Non-pigmented ciliary epithelial cell (primary cell): Measurements from ENCODE around the gene FES.
"Not testable (repeated sequence)": the region's sequence is repeated elsewhere in the genome, so short reads cannot be mapped to it uniquely, and the experiment has no call there.

Experiments
- DNase-seq: peaks from one replicate; pipeline ENCODE4 v3.0.0-alpha.2; 2010; ENCODE audit warnings: low read depth

FES gene

GRCh38 chr15:90860942-90861675 lies 23.2 kb upstream of the FES start:
- no peak for DNase-seq

DNA sequence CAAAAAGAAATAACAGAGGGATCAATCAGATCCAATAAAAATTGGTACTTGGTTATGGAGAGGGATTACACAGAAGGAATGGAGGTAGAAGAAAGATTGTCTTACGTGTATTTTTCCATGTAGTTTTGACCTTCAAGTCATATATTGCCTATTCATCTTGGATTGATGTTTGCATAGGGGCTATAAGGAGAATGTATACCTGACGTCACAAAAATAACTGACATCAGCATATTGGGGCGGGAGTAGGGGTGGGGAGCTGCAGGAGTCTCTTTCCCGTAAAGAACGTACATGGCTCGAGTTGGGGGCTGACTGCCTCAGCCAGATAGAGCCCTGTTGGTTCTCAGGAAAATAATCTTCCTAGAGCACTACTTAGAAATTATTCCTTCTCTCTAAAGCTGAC lies 21.8 kb upstream of the FES start:
- DNase-seq, result no peak

- DNase-seq, result no peak
These were observed 21.1 kb upstream of the FES start for GRCh38 chr15:90862964-90863778.

DNA sequence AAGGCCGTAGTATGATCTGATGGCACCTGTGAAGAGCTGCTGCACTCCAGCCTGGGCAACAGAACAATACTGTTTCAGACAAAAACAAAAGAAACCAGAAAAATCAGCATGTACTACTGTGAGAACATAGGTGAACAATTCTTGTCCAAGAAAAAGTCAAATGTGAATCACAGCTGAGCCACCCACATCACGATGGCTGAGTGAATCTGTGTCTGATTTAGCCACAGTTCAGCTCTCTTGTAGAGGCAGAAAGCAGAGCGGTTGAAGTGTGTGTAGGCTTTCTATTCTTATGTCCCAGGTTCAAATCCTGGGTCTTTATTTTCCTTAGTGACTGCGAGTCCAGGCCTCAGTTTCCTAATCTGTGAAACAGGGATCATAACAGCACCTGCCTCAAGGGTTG lies 20.3 kb upstream of the FES start:
- DNase-seq, result no peak

DNA sequence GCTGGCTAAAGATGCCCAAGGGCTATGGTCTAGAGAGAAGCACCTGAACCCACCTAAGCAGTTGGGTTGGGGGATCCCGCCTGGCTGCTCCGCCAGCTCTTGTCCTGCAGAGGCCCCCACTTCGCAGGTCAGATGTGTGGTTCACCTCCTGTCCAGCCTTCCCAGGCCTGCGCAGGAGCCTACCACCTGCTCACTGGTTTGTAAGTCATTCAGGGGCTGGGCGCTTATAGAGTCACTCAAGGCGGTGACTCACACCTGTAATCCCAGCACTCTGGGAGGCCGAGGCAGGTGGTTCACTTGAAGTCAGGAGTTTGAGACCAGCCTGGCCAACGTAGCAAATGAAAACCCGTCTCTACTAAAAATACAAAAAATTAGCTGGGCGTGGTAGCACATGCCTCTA lies 19.8 kb upstream of the FES start:
- no peak for DNase-seq

GRCh38 chr15:90865702-90866101 lies 18.6 kb upstream of the FES start:
- DNase-seq, result no peak

DNA sequence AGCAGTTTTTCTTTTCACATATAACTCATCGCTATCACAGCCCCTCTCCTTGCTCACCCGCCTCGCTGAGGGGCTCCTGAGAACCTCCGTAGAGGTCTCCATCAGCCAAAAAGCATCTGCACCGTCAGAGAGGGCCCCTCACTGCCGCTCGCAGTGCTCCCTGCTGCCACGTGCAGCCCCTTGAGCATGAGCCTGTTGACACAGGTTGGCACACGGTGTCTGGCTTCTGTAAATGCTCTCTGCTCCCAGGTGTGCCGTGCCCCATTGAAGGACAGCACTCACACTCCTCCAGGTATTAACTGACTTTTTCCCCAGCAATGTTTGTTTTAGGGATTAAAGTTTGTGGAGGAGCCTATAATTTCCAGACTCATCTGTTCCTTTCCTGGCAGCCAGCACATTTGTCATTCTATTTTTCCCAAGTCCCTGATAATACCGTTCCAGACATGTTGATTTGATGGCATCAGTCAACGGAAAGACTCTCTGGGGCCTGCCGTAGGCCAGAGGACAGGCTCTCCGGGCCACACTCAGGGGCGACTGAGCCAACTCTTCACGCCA lies 18.1 kb upstream of the FES start:
- no peak for DNase-seq

DNA sequence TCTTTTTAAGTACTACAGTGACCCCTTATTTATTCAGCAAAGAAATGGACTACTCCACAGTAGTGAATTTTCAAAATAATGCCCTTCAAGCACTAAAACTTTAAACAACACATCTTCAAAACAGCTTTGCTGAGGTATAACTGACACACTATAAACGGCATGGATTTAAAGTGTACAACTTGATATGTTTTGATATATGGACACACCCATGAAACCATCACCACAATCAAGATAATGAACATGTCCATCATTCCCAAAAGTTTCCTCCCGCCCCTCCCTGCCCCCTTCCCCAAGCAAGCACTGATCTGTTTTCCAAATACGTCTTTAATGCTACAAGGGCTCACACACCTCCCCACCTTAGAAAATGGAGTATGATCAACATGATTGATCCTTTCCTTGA lies 17.5 kb upstream of the FES start:
- no peak for DNase-seq

DNA sequence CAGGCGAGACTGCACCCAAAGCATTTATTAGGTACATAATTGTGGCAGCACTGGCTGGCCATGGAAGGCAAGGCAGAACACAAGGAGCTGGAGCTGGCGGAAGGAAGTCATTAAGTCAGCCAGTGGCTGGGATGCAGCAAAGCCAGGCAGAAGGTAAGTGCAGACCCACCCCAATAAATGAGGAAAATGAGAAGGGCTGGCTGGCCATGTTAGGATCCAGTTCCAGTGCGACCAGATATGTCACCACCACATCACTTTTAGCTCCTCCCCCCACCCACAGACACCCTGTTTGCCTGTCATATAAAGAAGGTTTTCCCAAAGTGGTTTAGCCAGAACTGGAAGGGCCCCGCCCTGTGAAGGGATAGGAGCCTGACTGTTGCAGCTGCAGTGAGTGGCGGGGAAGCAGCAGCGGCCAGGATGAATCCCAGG lies 16.0 kb upstream of the FES start, which contains the start of gene FURIN:
Gene FURIN (plus strand): TSS at position 328 of the 429 bp plus-strand sequence. CDS start 7,153 bp downstream, outside the sequence.
- no peak for DNase-seq

- no peak for DNase-seq
These were observed 15.2 kb upstream of the FES start for GRCh38 chr15:90869140-90869541.

GRCh38 chr15:90869601-90870353 lies 14.5 kb upstream of the FES start:
- no peak for DNase-seq

- DNase-seq, result no peak
These were observed 13.8 kb upstream of the FES start for GRCh38 chr15:90870354-90871138.

- no peak for DNase-seq
These were observed 13.1 kb upstream of the FES start for GRCh38 chr15:90871139-90871715.

DNA sequence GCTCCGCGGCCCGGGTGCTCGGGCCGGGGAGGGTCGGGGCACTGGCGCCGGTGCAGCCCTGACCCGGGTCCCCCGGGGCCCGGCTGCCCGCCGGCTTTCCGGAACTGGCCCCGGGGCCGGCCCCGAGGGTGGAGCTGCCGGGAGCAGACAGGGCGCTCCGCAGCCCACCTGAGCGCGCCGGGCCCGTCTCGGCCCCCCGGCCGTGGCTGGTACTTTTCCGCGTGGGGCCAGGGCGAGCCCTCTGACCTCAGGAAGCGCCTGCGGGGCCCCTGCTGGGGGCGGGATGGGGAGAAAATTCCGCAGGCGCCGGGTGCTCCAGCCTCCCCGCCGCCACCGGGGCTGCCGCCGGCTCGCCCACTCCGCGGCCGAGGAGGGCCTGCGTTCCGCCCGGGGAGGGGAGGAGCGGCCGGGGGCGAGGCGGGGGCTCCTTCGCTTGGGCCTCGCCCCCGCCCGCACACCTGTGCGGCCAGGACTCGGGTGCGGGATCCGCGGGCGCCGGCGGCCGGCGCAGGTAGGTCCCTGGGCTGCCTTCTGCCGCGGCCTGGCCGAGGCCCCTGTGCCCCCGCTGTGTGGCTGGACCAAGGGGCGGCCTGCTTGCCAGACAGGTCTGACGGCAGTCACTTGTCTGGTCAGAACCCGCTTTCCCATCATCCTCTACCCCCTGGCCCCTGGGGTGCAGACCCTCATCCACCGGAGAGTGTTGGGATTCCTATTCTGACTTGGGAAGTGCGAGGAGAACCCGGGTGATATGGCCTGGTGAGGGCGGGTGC lies 12.4 kb upstream of the FES start:
- no peak for DNase-seq

- peak; percentile 62 for DNase-seq
These were observed 11.7 kb upstream of the FES start for GRCh38 chr15:90872486-90873184.

DNA sequence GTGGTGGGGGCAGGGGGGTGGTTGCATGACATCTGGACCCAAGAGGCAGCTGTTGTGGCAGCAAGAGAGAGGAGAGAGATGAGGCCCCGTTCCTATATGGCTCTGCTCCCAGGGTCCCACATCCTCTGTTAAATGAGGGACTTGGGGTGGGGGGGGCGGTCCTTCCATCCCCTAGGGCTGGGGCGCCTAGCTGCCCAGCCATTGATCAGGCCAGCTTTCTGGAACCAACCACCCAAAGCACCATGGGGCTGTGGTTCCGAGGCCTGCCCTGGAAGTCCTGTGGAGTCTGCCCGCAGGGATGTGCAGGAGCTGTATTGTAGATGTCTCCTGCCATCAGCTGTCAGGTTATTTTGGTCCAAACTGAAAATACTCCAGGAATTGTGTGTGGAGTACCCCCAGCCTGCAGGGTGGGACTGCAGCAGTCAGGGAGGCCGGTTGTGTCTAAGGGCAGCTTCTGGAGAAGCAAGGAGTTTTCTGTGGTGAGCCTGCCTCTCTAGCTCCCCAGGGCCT lies 10.8 kb upstream of the FES start:
- no peak for DNase-seq

DNA sequence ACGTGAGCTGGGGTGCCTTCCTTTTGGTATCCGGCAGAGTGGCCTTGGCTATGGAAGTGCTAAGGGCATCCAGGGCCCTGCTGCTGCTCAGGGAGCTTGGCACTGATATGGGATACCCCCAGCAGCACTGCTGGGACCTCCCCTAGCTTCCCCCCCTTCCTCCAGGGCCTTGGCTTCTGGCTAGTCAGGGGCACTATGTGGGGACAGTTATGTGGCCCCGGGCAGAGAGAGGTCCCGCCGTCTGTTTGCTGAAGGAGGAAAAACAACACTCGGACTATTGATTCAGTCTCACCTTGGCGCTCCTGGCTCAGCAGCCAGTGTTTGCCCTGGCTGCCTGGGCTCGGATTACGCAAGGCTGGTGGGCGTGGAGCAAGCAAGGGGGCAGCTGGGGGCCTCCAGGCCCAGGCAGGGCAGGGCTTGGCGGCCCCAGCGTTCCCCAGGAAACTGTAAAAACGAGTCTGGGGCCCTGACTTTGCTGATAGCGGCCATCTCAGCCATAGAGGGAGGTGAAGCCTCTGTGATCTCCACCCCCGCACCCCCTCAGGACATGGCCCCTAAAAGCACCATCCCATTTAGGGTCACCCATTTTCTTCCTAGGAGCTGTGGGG lies 10.2 kb upstream of the FES start:
- no peak for DNase-seq

DNA sequence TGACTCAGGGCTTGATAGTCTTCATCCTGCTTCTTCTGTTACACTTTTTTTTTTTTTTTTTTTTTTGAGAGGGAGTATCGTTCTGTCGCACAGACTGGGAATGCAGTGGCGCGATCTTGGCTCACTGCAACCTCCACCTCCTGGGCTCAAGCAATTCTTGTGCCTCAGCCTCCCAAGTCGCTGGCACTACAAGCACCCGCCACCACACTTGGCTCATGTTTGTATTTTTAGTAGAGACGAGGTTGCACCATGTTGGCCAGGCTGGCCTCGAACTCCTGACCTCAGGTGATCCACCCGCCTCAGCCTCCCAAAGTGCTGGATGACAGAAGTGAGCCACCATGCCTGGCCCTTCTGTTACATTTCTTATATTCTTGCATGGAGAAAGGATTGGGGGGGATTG lies 9.3 kb upstream of the FES start:
- DNase-seq, result not testable (repeated sequence)

DNA sequence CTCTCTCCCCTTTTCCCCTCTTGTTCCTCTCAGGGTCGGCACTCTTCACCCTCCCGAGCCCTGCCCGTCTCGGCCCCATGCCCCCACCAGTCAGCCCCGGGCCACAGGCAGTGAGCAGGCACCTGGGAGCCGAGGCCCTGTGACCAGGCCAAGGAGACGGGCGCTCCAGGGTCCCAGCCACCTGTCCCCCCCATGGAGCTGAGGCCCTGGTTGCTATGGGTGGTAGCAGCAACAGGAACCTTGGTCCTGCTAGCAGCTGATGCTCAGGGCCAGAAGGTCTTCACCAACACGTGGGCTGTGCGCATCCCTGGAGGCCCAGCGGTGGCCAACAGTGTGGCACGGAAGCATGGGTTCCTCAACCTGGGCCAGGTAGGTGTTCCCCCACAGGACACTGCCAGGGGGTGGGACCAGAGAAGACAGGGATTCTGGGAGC lies 8.7 kb upstream of the FES start:
- DNase-seq, result no peak
